Epidermal melanocyte (primary cell): Measurements from ENCODE around the gene CATSPERB.
"Not testable (repeated sequence)": the region's sequence is repeated elsewhere in the genome, so short reads cannot be mapped to it uniquely, and the experiment has no call there.

ENCODE experiments used
- DNase-seq: peaks from one replicate; pipeline ENCODE4 v3.0.0; 2011; ENCODE audit warnings: low spot score; ENCODE audit not compliant: insufficient read length

The CATSPERB gene

GRCh38 chr14:91737619-91738018 lies 5.7 kb upstream of the CATSPERB start:
- DNase-seq, result no peak

DNA sequence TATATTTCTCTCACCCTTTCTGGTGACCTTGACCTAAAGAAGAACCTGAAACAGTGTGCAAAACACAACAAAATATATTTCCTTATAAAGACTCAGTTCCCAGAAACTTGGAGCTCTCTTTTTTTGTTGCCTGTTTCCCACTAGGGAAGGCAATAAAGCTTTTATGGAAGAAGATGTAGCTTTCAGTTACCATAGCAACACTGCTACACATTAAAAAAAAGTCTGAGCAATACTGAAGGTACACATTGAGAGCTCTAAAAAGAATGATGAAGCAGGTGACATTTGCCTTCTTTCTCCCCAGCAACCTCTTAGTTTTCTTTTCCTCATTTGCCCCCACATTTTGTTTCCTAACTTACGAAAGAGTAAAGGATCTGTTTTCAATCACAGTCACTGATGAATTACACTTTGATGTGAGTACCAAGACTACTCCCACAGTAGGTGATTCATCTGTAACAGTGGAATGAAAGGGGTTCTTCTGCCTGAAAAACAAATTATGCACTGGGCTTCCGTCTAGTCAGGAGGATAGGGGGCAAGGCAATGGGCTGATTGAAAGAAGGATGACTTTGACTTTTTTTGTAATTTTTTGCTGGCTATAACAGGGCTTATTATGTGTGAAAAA lies 1.1 kb upstream of the CATSPERB start:
- DNase-seq, result no peak

- DNase-seq, result no peak
Observed at GRCh38 chr14:91732439-91732838, 553 bp upstream of the CATSPERB start.

GRCh38 chr14:91731018-91731417 lies 868 bp downstream of the CATSPERB start:
- no peak for DNase-seq

DNA sequence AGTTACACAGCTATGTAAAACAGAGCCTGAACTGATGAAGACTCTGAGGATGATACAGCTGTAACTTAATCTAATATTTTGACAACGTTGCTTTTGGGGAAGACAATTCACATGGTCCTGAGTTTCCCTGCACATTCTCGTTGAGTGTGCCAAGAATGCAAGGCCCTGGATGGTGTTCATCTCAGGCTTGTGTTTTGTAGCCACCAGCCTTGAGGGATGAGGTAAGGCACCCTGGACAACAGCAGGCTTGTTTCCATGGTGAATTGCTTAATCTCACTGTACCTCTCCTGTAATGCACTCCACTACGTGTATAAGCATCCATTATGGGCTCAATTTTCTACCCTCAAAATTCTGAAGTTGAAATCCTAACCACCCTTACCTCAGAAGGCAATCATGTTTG lies 2.1 kb downstream of the CATSPERB start:
- DNase-seq, result no peak

- DNase-seq, result no peak
Observed at GRCh38 chr14:91728616-91729183, 3.2 kb downstream of the CATSPERB start.

DNA sequence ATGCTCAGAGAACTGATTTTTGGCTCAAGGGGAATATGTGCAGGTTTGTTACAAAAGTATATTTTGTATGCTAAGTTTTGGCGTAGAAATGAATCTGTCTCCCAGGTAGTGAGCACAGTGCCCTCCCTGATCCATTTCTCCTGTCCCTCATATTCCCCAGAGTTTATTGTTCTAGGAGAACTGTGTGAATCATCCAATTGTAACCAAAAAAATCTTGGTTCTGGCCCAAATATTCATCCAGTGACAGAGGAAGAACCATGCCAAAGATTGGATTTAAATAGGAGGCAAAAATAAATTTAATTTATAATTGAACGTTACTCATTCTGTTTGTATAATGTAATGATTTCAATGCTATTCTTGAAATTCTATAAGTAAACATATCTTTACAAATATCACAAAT lies 4.8 kb downstream of the CATSPERB start:
- DNase-seq, result no peak

DNA sequence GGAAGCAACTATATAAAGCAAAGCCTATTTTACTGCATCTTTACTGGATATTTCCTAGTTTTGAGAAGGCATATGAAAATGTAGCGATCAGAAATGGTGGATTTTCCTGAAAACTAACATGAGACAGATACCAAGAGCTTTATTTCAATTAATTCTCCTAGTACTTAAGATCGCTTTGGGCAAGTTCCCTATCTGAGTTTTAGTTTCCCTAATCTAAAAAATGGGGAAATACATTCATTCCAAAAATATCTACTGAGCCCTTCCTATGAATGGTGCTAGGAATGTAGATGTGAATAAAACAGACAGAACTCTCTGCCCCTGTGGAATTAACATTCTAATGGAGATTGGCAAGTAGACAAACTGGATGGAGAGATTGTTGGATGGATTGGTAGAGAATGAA lies 8.4 kb downstream of the CATSPERB start:
- DNase-seq, result no peak

- DNase-seq, result no peak
Observed at GRCh38 chr14:91722386-91722785, 9.5 kb downstream of the CATSPERB start.

DNA sequence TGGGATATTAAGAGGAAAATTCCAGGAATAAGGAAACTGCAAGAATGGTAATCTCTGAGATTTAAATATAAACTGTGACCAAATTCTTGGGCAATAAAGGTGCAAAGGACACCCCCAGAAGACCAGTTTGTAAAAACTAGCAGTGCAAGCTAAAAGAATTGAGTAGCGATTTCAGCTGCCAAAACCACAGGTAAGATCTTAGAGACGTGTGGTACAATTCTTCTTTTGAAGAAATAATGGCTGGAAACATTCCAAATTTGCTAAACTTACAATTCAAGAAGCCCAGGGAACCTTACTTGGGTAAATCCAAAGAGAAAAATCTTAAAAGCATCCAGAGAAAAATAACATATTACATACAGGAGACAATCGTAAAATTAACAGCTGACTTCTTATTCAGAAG lies 12.0 kb downstream of the CATSPERB start:
- DNase-seq, result no peak

- no peak for DNase-seq
Observed at GRCh38 chr14:91716999-91717398, 14.9 kb downstream of the CATSPERB start.

DNA sequence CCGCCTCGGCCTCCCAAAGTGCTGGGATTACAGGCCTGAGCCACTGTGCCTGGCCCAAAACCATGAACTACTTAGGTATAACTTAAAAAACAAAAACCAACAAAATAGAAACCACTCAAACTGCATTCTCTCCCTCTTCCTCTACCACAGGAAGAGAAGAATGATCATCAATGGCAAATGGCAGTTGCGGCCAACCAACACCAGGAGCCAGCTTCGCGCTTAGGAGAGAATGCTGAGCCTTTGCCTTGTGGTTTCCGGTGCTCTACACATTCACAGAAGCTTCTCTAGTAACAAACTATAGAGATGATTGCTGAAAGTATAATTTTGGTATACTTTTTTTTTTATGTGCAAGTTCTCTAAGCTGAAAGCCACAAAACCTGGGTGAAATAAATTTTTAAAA lies 17.1 kb downstream of the CATSPERB start:
- no peak for DNase-seq

GRCh38 chr14:91708795-91709194 lies 23.1 kb downstream of the CATSPERB start:
- no peak for DNase-seq

DNA sequence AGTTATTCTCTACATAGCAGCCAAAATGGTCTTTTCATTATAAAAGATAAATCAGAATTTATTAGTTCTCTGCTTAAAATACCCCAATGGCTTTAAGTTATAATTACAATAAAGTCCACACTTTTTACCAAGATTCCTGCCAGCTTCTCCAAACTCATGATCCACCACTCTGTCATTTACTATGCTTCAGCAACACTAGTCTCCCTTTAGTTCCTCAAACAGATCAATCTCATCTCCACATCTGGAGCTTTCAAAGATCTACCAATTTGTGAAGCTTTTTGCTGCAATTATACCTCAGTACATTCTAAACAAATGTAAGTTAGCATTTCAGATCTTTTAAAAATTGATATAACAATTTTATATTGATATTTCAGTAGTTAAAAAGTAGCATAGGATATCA lies 24.9 kb downstream of the CATSPERB start:
- no peak for DNase-seq

- no peak for DNase-seq
Observed at GRCh38 chr14:91694643-91695042, 37.2 kb downstream of the CATSPERB start.

GRCh38 chr14:91693346-91693745 lies 38.5 kb downstream of the CATSPERB start:
- DNase-seq, result no peak

- no peak for DNase-seq
Observed at GRCh38 chr14:91692075-91692474, 39.8 kb downstream of the CATSPERB start.

- DNase-seq, result no peak
Observed at GRCh38 chr14:91689608-91690007, 42.3 kb downstream of the CATSPERB start.

DNA sequence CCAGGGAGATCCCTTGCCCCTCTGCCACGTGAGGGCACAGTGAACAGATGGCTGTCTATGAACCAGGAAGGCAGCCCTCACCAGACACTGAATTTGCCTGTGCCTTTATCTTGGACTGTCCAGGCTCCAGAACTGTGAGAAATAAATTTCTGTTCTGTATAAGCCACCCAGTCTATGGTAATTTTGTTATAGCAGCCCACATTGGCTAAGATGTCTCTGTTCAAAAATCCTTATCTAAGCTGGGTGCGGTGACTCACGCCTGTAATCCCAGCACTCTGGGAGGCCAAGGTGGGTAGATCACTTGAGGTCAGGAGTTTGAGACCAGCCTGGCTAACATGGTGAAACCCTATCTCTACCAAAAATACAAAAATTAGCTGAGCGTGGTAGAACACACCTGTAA lies 44.5 kb downstream of the CATSPERB start:
- DNase-seq, result not testable (repeated sequence)

DNA sequence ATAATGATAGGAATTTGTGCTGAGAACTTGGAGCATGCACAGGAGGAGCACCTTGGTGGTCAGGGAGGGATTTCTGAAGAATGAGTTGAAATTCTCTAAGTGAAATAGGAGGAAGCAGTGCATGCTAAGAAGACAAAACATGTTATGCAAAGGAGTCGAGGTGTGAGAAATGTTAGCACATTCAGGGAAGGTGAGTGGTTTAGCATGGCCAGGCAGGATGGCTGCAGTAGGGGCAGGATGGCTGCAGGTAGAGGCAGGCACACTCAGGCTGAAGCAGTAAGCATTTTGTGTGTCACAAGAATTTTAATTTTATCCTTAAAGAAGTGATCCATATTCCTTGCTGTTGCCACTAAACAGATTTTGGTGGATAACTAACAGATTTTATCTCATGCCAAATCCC lies 46.3 kb downstream of the CATSPERB start:
- no peak for DNase-seq

DNA sequence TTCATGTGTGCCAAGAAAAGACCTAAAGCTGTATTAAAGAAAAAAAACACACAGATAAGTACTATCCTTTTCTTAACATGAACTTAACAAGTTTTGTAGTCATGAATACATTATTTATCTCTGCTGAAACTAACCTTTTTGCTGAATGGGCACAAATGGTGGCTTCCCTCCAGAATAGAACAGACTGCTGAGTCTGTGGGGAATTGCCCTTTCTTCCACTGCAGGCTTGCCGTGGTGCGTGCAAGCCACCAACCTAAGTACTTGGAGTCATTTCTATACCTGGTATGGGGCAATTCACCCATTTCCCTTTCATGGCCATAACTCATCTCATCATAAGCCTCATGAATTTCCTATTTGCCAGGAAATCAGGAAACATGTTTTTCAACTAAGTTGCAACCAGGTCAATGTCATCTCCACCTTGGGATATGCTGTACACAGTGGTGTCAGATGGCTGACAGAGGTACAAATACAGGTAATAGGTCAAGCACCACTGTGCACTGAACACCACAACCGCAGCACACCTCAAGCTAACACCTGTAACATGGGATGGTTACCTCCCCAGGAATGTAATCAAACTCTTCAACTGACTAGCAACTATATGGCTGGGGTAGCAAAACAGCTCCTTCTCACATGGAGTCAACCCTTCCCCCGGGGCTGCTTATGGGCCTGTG lies 49.9 kb downstream of the CATSPERB start:
- DNase-seq, result no peak

DNA sequence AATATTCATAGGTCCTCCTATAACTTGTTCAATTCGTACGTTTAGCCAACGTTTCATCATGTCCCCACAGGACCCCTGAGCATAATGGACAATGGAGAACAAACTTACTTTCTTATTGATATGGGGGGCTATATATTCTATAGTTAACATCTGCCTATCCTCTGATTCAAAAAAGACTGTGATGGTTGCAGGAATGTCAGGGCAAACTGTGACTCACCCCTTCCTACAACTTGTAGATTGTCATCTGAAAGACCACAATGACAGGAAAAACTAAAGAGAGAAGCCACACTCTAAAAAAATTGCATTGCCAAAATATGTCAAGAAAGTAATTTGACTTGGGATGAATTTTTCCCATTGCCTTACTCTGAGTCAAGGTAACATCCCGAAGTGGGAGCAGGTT lies 50.8 kb downstream of the CATSPERB start:
- DNase-seq, result no peak

- no peak for DNase-seq
Observed at GRCh38 chr14:91679273-91679672, 52.6 kb downstream of the CATSPERB start.
